Gastroesophageal sphincter (tissue), 3 donors: Measurements from ENCODE around the gene HMGN4.
A peak's percentile ranks its signal among the peaks of the same experiment; 100 is the strongest.

Experiments used
- CTCF ChIP-seq, 4 experiments: fragments of 200-600 bp in 2 of 4; fragments of 450-650 bp in 2 of 4; sonication (generic) in 1 of 4; IDR thresholded peaks; one replicate each; pipeline ENCODE4 v1.5.1; 2017 to 2019; ENCODE audit warnings: antibody characterized with exemption in 4 of 4, mild to moderate bottlenecking in 2 of 4, moderate library complexity in 2 of 4
- POLR2A ChIP-seq, 2 donors: fragments of 450-650 bp; IDR thresholded peaks; one replicate each; pipeline ENCODE4 v1.6.1; 2017; ENCODE audit warnings: antibody characterized with exemption in 2 of 2, mild to moderate bottlenecking in 2 of 2, moderate library complexity in 1 of 2

GRCh38 chr6:26537160-26537845, 863 bp upstream of the HMGN4 start:
- peak in 1 of 4 experiments; percentile 2 for TF ChIP-seq CTCF (IDR thresholded peaks at IDR 0.05)
- TF ChIP-seq POLR2A (IDR thresholded peaks at IDR 0.05) = no peak
